GM21390 (cell line): ENCODE measurements around the gene PHGDH.
"Not testable (repeated sequence)": the region's sequence is repeated elsewhere in the genome, so short reads cannot be mapped to it uniquely, and the experiment has no call there.

Source experiments
- ATAC-seq: cut with Tn5 transposase; IDR thresholded peaks from one replicate; pipeline ENCODE4 v1.9.1; 2021; ENCODE audit not compliant: unreplicated experiment

The PHGDH gene

DNA sequence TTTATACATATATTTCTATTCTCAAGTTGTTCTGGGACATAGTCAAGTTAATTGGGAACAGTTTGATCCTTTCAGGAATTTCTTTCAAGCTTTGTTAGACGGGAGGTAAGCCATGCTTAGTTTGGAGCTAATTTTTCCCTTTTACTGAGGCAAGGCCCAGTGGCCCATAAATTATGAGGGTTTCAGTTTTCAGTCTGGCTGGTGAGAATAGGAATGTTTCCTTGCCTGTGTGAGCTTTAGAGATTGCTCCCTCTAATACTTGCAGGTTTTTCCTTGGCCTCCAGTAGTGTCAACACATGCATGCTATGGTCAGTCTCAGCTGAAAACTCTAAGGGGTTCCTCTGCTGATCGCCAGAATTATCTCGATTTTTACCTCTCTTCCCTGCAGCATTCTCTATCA, 14.1 kb upstream of the PHGDH start:
- no peak for ATAC-seq

DNA sequence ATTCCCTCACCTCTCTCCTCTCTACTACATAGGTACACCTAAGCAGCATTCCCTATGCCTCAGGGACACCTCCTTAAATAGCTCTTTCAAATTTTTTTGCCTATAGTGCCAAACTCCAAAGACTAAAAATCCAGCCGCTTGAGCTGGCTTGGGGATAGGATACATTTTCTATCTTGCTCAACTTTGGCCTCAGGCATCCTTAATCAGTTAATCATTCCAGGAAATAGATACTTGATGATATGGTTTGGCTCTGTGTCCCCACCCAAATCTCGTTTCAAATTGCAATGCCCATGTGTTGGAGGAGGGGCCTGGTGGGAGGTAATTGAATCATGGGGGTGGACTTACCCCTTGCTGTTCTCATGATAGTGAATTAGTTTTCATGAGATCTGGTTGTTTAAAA, 11.4 kb upstream of the PHGDH start:
- no peak for ATAC-seq

DNA sequence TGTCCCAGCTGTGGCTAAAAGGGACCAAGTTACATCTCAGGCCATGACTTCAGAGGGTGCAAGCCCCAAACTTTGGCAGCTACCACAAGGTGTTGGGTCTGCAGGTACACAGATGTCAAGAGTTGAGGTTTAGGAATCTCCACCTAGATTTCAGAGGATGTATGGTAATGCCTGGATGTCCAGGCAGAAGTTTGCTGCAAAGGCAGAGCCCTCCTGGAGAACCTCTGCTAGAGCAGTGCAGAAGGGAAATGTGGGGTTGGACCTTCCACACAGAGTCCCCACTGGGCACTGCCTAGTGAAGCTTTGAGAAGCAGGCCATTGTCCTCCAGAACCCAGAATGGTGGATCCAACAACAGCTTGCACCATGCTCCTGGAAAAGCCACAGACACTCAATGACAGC, 10.1 kb upstream of the PHGDH start:
- ATAC-seq = no peak

DNA sequence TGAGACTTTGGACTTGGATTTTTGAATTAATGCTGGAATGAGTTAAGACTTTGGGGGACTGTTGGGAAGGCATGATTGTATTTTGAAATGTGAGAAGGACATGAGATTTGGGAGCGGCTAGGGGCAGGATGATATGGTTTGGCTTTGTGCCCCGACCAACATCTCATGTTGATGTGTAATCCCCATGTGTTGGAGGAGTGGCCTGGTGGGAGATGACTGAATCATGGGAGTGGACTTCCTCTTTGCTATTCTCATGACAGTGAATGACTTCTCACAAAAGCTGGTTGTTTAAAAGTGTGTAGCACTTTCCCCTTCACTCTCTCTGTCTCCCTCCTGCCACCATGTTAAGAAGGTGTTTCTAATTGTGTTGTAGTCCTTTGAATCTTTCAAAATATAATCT, 9.3 kb upstream of the PHGDH start:
- no peak for ATAC-seq

DNA sequence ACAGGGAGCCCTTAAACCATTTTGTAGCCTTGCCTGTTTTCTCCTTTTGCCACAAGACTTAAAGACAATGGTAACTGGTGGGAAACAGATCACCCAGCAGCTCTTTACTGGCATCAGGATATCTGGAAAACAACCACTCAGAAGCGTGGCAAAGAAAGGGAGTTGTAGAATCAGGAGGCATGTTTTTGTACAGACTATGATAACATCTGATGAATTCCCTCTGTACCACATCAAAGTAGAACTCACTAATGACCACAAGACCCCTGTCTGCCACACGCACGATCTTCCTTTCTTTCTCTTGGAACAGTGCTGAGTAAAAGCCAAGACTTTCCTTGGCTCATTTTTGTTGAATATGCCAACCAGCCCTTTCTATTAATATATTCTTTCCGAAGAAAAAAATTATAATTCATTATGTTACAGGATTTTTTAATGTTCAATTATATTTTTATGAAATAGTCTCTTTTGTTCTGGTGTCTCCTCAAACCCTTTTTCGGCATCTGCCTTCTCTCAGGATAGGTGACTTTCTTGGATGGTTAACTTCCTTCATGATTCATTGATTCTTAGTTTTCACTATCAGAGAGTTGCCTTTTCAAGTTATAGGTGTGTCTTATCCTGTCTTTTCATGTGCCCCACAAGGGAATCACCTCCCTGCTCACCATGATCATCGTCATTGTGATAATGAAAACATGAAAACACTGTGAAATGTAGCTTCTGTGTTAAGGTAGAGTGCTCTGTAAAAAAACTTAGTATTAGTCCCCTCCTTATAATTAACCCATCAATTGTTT, 7.9 kb upstream of the PHGDH start:
- ATAC-seq = no peak

DNA sequence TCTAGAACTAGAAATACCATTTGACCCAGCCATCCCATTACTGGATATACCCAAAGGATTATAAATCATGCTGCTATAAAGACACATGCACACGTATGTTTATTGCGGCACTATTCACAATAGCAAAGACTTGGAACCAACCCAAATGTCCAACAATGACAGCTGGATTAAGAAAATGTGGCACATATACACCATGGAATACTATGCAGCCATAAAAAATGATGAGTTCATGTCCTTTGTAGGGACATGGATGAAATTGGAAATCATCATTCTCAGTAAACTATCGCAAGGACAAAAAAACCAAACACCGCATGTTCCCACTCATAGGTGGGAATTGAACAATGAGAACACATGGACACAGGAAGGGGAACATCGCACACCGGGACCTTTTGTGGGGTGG, 5.1 kb upstream of the PHGDH start:
- ATAC-seq = not testable (repeated sequence)

DNA sequence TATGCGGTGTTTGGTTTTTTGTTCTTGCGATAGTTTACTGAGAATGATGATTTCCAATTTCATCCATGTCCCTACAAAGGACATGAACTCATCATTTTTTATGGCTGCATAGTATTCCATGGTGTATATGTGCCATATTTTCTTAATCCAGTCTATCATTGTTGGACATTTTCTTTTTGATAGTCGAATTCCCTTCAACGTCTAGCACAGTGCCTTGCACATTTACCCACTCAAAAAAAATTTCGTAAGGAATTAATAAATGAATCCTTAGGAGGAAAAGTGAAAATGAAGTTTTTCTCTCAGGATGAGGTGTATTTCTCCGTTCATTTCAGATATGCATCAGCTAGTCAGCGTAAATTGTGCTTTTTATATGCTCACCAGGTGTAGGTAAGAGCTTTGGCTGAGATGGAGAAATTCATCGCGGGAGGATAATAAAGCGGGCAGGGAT, 354 bp upstream of the PHGDH start:
- ATAC-seq = not testable (repeated sequence)

DNA sequence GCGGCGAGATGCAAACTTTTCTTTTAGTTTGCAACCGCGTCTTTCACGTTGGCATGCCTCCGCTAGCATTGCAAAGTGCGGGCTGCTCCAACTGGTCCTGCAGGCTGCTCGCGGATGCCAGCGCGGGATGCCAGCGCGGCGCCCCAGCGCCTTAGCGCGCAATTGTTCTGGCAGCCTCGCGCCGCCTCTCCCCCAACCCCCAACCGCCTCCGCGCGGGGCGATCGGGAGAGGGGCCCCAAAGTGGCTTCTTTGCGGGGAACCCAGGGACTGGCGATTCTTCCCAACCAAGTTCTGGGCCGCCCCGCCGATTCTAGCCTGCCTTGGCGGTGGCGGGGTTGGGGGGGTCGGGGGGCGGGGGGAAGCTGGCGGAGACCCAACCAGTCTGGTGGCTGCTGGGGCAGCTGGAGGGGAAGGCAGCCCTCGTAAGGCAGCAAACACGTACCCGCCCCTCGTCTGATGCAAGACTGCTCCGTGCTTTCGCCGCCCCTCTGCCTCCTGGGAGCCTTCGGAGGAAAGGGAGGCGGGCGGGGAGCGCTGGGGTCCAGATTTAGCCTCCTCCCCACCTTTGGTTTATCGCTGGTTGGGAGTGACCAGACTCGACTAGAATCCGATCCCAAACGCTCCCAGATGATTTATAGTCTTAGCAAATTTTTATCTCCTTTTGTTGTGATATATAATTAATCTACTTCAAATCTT, 756 bp downstream of the PHGDH start:
- ATAC-seq = peak; percentile 52

DNA sequence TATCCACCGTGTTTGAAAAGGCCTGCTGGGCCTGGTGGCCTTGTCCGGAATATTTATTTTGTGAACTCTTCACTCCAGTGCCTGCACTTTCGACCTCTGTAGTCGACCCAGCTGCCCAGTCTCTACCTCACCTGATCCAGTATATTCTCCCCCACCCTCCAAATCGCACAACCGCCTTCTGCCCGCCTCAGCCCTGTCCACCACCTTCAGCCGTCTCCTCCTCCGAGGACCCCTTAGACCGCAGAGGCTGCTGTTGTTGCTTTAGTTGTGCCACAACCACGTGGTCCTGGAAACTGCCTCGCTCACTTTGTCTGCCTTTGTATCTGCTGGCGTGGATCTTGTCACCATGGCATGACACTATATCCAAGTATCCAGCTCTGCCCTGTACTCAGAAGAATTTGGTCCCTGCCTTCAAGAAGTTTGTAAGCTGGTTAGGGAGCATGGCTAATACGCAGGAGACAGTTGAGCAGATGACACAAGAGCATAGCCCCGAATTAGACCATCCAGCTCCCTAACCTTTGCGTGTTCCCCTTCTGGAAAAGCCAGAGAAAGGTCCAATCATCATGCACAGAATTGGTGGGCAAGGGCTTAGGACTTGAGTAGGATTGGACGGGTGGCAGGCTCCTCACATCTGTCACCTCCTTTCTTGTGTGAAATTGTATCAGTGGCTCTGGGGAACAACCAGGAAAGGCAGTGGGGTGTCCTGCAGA, 1.5 kb downstream of the PHGDH start:
- no peak for ATAC-seq

DNA sequence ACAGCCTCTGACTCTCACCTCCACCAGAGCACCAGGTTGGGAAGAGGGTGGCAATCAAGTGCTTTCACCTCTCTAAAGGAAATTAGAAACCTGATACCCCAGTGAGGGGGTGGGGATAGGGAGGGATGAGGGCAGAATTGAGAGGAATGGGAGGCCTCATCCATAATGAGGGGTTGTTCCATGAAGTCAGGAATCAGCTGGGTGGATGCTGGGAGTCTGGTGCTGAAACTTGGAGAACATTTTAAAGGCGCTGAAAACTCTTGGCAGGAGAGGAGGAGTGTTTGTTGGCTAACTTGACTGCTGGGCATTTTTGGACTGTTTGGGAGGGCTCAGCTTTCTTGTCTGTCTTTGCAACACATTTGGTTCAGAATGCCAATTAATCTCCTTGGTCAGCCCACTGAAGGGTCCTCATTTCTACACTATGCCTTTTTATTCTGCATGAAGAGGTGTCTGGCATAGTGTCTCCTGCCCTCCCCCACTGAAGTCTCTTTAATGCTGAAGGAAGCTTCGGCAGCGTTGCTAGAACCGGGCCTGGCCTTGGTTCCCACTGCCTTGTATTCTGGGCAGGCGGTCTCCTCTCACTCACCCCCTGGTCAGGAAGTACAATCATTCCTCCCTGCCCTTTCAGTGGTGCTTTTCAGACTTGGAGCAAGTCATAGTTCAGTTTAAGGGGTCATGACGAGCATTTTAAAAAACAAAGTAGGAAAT, 2.2 kb downstream of the PHGDH start:
- no peak for ATAC-seq

DNA sequence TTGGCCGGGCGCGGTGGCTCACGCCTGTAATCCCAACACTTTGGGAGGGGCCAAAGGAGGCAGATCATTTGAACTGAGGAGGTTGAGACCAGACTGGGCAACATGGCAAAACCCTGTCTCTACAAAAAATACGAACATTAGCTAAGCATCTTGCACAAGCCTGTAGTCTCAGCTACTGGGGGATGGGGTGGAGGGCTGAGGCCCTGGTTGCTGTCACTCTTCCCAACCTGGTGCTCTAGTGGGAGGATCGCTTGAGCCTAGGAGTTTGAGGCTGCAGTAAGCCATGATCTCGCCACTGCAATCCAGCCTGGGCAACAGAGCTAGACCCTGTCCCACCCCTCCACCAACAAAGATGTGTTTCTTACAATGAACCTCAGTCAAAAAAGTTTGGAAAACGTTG, 2.8 kb downstream of the PHGDH start:
- no peak for ATAC-seq

DNA sequence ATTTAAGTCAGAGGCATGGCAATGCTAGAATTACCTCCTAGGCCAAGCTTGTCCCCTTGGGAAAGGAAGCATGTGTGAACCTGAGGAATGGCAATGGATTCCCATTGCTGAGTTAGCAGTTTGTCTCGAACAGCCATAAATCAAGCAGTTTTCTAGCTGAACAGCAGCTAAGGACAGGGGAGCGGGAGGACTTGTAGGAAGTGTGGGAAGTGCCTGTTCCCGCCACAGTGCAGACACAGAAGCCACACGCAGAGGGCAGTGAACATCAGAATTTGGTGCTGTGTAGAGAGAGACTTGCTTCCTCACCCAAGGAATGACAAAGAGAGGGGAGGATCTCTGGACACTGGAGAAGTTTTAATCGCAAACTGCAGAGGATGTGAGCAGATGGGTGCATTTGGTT, 3.8 kb downstream of the PHGDH start:
- ATAC-seq = no peak

DNA sequence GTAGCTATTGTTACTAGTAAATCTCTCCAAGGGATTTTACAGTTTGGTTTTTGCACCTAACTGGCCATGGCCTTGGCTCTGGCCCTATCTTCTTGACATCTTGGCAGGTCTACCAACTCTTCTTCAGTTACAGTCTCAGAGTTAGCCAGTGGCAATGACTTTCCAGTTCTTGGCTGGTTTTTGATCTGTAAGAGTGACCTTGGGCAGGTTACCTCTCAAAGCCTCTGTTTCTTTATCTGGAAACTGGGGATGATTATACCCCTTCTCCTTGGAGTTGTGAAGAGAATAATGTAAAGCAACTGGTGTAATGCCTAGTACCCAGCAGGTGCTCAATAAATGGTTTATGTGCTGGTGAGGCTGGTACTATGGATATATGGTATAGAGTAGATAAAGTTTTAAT, 6.7 kb downstream of the PHGDH start:
- ATAC-seq = no peak

DNA sequence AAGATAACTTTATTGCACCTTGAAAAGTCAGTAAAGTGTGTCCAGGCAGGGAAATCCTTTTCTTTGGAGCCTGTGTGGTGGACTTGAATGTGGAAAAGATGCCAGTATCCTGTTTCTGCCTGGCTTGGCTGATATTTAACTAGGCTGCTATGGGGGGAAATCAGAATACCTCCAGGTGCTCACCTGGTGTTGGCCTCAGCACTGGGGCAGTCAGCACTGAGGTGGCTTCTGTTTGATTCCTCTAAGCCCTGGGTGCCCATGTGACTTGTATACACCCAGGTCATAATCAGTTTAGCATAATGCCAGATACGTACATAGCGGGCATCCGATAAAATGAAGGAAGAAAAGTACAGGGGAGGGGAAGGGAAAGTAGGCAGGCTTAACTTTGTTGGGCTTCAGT, 7.2 kb downstream of the PHGDH start:
- ATAC-seq = no peak

DNA sequence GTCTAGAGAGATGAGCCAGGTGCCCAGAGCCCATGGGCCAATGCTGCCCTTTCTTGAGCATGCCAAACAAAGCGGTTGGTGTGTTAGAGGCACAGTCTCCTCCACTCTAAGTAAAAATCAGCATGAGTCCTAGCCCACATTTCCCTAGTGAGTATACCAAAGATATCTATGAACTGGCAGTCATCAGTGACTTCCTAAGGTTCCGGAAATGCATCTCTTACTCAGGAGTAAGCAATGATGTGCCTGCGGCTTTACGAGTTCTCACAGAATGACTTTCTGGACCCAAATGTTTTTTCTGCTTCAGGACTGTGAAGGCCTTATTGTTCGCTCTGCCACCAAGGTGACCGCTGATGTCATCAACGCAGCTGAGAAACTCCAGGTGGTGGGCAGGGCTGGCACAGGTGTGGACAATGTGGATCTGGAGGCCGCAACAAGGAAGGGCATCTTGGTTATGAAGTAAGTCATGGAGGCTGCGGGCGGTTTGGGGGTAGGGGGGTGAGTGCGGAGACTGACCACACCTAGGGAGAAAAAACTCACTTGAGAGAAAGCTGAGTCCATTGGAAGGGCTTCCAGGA, 9.2 kb downstream of the PHGDH start:
- ATAC-seq = no peak

DNA sequence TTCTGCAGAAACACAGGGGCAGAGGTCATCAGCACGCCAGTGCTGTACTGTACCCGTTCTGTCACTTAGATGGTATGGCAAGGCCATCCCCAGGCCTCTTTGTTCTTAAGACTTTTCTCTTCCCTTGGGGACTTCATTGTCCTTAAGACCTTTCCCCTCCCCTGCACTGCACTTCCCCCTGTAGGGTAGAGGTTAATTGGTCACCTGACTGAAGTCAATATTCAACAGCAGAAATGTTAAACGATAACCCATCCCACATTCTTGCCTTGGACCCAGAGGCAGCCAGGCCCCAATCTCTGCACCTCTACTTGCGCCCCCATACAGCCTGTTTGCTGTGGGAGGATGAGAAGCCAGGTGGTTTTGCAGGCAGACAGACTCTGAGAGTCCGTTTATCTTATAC, 10.2 kb downstream of the PHGDH start:
- ATAC-seq = no peak

DNA sequence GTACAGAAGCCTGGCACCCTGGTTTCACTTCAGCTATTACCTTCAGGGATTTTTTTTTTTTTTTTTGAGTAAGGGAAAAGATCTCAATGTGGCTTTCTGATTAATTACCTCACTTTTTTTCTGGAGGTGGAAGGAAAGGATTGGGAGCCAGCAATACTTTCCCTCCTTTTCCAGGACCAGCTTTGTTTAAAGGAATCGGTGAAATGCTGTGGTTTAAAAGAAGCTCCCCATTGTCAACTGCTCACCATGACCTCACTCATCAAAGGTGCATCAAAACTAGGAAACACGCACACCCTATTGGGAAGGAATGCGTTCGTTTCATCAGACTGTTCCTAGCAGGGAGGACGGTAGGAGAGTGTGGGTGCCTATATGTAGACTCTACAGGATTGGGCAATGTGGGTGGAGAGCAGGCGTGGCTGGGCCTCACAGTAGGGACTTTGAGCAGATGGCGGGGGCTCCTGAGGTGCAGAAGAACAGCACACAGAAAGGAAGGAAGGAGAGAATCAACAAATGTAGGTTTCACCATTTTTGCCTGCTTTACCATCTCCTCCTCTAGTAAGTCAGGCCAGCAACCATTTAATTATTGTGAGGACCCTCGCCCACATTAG, 13.0 kb downstream of the PHGDH start:
- no peak for ATAC-seq

DNA sequence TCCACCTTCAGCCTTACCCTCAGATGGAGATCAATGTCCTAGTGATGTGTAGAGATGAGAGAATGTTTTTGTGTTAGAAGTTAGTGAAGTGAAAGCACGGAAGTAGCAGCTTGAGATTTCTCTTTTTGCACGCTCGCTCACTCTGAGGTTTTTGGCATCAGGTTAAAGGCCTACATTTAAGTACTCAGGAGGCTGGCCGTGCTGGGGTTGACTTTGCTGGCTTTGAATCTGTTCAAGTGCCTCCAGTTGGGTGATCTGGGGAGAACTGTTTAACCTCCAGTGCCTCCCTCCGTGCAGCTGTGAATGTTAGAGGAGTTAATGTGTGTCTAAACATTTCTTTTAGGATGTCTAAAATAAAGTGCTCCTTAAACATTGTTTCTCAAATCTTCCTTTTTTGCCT, 13.9 kb downstream of the PHGDH start:
- no peak for ATAC-seq

DNA sequence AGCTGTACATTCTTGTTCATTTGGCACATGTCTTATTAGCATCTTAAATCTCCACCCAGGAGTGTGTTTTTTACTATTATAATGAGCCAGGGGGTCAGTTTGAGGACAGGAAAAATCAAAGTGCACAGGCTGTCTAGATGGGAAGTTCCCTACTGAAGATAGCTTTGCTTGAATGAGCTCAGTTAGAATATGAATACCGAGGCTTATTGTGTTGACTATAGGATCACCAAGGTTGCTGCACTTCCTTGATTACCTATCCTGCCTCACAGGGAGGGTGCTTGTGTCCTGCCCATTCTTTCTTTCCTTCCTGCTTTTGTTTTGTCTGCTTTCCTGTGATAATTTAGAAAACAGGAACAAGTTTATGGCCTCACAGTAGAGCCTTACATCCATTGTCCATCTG, 16.3 kb downstream of the PHGDH start:
- no peak for ATAC-seq

DNA sequence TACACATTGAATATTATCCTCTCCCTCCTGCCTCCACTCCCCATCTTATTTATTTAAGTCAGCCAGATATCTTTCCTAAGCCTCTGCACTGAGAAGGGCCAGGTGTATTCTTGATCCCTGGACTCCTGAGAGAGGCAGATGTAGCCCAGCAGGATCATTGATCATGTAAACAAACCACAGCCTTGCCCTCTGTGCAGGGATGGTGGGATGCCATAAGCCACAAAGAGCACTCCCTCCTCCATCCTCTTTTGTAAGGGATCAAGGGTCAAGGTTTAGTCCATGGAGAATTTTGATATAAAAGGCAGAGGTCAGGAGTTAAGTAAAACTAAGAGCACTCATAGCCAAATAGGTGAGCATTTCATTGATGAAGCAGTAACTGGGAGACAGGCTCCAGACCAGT, 17.3 kb downstream of the PHGDH start:
- ATAC-seq = no peak

DNA sequence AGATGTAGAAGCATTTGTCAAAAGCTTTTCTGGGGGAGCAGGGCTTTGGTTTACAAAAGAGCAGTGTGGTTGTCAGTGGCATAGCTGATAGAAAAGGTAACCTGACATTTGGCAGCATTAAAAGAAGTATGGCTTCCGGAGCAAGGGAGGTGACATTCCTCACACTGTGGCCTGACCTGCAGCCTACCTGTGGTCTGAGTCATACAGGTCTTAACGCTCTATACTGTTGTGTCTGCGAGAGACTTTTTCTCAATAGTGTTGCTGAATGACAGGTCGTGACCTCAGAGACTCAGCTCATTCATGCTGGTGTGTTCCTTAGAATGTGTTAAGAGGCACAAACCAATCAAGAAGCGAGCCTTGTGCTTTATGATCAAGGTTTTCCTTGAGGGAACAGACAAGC, 19.3 kb downstream of the PHGDH start:
- ATAC-seq = no peak
